GM19035 (cell line): ENCODE measurements around the gene DIP2C.
"Not testable (repeated sequence)": the region's sequence is repeated elsewhere in the genome, so short reads cannot be mapped to it uniquely, and the experiment has no call there.

ENCODE experiments used
- ATAC-seq: cut with Tn5 transposase; IDR thresholded peaks from one replicate; pipeline ENCODE4 v1.9.1; 2021; ENCODE audit not compliant: unreplicated experiment

The DIP2C gene

GRCh38 chr10:267705-268104, 421.8 kb downstream of the DIP2C start:
- no peak for ATAC-seq

DNA sequence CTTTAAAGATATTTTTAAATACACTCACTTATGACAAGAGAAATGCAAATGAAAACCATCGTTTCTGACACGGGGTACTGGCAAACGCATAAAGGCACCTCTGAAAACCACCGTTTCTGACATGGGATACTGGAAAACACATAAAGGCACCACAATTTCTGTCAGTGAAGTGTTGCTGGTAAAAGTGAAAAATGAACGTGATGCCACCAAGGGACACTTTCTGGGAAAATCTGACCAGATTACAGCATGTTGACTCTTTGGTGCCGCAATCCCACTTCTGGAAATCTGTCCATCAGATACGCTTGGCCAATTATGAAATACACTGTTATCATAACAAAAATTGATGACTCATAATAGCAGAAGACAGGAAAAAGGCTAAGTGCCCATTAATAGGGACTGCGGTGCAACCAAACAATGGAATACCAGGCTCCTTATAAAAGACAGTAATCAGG, 422.5 kb downstream of the DIP2C start:
- ATAC-seq: no peak

- not testable (repeated sequence) for ATAC-seq
These were observed 423.5 kb downstream of the DIP2C start for GRCh38 chr10:265816-266588.

GRCh38 chr10:265074-265440, 424.4 kb downstream of the DIP2C start:
- not testable (repeated sequence) for ATAC-seq

DNA sequence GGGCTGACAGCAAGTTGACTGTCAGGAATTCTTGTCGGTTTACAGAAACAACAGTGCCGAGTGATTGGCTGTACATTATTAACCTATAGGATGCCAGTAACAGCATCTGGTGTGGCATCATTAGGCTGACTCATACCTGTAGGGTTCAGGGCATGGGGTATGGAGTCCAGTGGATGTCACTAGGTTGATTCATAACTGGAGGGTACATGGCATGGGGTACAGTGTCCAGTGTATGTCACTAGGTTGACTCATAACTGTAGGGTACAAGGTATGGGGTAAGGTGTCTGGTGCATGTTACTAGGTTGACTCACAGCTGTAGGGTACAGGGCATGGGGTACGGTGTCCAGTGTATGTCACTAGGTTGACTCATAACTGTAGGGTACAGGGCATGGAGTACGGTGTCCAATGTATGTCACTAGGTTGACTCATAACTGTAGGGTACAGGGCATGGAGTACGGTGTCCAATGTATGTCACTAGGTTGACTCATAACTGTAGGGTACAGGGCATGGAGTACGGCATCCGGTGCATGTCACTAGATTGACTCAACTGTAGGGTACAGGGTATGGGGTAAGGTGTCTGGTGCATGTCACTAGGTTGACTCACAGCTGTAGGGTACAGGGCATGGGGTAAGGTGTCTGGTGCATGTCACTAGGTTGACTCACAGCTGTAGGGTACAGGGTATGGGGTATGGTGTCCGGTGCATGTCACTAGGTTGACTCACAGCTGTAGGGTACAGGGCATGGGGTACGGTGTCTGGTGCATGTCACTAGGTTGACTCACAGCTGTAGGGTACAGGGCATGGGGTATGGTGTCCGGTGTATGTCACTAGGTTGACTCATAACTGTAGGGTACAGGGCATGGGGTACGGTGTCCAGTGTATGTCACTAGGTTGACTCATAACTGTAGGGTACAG, 425.1 kb downstream of the DIP2C start:
- ATAC-seq: not testable (repeated sequence)

- ATAC-seq: no peak
These were observed 428.5 kb downstream of the DIP2C start for GRCh38 chr10:260819-261429.

DNA sequence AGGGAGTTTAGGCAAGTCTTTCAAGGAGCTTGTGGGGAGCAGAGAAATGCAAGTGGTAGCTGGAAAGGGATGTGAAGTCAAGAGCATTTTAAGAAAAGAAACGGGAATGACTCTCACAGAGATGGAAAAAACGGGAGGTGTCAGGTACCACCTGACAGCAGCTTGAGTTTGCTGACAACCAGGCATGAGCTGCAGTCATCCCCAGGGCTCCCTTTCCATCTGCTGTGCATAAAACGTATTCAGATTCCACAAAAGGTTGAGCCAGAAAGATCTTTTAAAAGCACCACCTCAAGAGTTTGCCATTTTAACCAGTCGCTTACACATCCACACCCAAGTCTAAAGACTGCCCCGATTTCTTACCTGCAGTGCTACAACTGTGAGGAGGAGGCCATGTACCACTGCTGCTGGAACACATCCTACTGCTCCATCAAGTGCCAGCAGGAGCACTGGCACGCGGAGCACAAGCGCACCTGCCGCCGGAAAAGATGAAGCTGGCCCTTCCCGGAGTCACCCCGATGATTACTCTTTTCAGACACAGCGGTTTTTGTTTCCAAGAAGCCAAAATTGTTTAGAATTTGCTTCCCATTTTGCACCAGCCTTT, 437.4 kb downstream of the DIP2C start:
- ATAC-seq: no peak

DNA sequence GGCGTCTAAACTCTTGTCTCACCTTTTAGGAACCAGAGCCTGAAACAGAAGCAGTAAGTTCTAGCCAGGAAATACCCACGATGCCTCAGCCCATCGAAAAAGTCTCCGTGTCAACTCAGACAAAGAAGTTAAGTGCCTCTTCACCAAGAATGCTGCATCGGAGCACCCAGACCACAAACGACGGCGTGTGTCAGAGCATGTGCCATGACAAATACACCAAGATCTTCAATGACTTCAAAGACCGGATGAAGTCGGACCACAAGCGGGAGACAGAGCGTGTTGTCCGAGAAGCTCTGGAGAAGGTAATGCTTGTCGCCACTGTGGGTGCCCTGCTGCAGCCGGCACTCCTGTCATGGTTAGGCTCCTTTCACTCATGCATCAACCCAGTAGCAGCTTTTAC, 441.2 kb downstream of the DIP2C start:
- ATAC-seq: no peak

DNA sequence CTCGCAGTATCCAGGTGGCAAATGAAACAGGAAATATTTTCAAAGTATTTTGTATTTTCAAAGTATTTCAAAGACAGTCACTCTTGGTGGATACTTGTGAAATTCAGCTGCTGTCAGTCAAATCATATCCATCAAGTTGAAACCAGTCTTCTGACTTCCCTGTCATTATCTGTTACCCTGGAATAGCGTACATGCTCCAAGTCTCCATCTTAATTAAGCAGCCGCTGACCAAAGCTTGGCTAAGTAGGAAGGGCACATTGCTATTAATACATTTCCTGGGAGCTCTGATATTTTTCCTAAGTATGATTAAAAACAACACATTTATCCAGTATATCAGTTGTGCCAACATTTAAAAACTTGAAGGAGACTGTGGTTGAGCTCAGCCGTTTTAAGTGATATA, 442.0 kb downstream of the DIP2C start:
- no peak for ATAC-seq

DNA sequence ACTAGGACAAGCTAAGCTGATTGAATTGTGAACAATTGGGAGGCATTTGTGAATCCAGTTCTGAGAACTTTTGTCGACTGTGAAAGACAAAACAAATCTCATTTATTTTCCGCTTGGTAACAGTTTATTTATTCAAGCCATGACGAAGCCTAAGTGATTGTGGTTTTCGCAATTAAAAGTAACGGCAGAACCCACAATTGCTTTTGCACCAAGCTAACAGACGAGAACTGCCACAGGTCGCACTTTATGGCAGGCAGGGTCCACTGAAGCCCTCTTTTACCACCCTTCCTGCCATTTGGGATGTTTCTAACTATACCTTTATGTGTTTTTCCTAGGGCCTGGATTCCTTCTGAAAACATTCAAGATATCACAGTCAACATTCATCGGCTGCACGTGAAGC, 443.0 kb downstream of the DIP2C start:
- no peak for ATAC-seq

- no peak for ATAC-seq
These were observed 445.2 kb downstream of the DIP2C start for GRCh38 chr10:244227-244626.

DNA sequence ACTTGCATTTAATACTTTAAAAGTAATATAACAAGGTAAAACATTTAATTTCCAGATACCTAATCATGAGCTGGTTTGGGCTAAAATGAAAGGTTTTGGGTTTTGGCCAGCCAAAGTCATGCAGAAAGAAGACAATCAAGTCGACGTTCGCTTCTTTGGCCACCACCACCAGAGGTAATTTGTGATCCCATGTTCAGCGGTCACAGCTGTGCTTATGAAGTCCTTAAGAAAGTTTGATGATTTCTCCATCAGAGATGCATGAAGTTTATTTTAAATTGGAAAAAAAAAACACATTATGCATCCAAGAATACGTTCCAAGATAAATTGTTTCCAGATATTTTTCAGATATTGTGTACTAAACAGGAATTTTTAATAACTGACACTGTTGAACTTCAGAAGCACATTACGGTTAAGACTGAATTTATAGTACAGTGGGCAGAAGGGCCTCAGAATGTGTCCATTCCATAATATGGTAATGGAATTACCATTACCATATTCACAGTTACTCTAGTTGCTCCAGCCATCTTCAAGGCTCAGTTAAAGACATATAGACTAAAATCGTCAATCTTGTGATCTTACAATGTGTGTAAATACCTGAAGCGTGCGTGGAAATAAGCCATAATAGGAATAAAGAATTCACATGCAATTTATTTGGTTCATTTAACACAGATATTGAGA, 447.4 kb downstream of the DIP2C start:
- no peak for ATAC-seq

- ATAC-seq: no peak
These were observed 448.0 kb downstream of the DIP2C start for GRCh38 chr10:241451-241850.

- no peak for ATAC-seq
These were observed 450.4 kb downstream of the DIP2C start for GRCh38 chr10:239109-239508.

DNA sequence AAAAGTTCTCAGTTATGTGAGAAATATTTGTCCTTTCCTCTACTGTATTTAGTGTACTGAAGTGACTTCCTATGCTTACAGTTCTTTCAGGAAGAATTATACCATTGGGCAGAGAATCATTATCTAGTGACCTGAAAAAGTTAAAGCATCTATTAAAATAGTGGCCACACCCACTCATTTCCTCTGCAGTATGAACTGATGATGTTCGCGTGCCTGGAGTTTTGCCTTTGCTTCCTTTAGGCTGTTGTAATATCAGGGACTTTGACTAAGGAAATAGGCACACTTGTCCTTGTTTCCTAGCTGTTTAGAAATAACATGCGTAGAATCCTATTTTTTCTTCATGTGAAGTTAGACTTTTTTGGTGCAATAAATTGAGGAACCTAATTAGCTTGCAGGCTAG, 453.6 kb downstream of the DIP2C start:
- ATAC-seq: no peak

GRCh38 chr10:234708-235406, 454.6 kb downstream of the DIP2C start:
- no peak for ATAC-seq

GRCh38 chr10:232878-233277, 456.6 kb downstream of the DIP2C start:
- no peak for ATAC-seq

GRCh38 chr10:232061-232460, 457.4 kb downstream of the DIP2C start:
- no peak for ATAC-seq

DNA sequence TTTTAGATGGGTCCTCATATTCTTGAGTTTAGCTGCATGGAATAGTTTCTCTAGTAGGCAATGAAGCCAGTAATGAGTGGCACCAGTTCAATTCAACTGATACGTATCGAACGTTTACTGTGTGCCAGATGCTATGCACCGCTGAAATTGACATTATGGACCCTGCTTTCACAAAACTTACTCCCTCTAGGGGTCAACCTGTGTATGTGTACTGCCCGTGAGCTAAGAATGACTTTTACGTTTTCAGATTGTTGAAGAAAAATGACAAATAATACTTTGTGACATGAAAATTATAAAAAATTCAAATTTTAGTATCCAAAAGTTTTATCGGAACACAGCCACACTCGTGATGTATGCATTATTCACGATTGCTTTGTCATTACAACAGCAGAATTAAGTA, 458.7 kb downstream of the DIP2C start:
- ATAC-seq: no peak

DNA sequence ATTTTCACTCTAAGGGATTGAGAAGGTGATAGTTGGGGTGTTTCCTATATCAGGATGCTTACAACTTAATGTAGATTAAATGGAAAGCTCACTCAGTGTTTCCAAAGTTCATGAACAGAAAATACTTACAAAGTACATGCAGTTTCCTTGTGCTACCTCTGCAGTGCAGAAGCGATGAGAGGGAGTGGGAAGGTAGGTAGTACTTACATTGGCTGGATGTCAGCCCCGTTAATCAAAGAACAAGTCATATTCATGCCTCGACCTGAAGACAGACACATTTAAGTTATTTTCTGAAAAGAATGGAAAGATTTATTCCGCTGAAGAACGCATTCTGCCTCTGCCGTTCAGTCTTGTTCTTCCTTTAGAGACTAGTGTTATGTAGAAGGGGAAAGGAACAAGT, 461.1 kb downstream of the DIP2C start:
- no peak for ATAC-seq
